KBM-7 (cell line): ENCODE data around the gene CNPY4.
"Not testable (repeated sequence)": the region's sequence is repeated elsewhere in the genome, so short reads cannot be mapped to it uniquely, and the experiment has no call there.

ENCODE experiments used
- DNase-seq: peaks from one replicate; pipeline ENCODE4 v3.0.0-alpha.2; 2015
- in situ Hi-C: fragments of 300-500 bp; cut with MboI; formaldehyde crosslinking; loops from 2 replicates; pipeline ENCODE4 v1.14.3; 2020; ENCODE audit warnings: low sequenced_read_pairs, low pct_unique_long_range_greater_than_20kb, mixed read lengths

The CNPY4 gene

GRCh38 chr7:100137851-100138760, 18.7 kb downstream of the CNPY4 start:
- no peak for DNase-seq

GRCh38 chr7:100141555-100141949, 22.1 kb downstream of the CNPY4 start:
- in situ Hi-C loops = no loop called here
- no peak for DNase-seq

More at GRCh38 chr7:100137851-100138760, 18.7 kb downstream of the CNPY4 start:
- in situ Hi-C loops = no loop called here

- in situ Hi-C loops = no loop called here
- no peak for DNase-seq
Observed at GRCh38 chr7:100142461-100142860, 23.0 kb downstream of the CNPY4 start.

DNA sequence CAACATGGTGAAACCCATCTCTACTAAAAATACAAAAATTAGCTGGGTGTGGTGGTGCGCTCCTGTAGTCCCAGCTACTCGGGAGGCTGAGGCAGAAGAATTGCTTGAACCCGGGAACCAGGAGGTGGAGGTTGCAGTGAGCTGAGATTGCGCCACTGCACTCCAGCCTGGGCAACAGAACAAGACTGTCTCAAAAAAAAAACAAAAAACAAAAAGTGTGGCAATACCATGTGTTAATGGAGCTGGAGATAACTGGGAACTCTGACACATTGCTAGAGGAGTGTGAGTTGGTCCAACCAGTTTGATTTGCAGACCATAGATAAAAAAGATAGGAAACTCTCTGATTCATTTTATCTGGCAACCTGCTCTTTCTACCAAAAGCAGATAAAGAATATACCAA, 26.9 kb downstream of the CNPY4 start:
- in situ Hi-C loops, DNase-seq: not testable (repeated sequence)

DNA sequence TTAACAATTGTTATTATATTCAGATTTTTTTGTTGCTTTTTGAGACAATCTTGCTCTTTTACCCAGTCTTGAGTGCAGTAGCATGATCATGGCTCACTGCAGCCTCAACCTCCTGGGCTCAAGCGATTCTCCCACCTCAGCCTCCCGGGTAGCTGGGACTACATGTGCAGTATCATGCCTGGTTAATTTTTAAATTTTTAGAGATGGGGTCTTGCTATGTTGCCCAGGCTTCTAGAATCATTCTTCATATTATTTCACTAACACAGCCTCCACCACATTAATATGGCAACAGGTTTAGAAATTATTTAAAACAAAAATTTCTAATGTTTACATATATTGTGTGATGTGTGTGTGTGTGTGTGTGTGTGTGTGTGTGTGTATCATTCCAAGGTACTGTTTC, 27.8 kb downstream of the CNPY4 start:
- no peak for DNase-seq
- in situ Hi-C loops = no loop called here

DNA sequence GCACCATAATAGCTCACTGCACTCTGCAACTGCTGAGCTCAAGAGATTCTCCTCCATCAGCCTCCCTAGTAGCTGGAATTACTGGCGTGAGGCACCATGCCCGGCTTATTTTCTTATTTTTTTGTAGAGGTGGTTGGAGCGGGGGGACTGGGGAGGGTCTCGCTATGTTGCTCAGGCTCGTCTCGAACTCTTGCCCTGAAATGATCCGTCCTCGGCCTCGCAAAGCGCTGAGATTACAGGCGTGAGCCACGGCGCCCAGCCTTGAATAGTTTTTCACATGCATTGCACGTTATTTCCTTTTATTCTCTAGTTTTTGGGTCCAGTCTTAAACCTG, 28.8 kb downstream of the CNPY4 start:
- in situ Hi-C loops = no loop called here
- no peak for DNase-seq

- DNase-seq = peak; percentile 98
- in situ Hi-C loops = no loop called here
Observed at GRCh38 chr7:100148559-100149328, 29.3 kb downstream of the CNPY4 start, which contains the start of gene LAMTOR4. Gene LAMTOR4 (plus strand): TSS chr7:100148918. CDS start chr7:100148973, 55 bp downstream.

- peak; percentile 85 for DNase-seq
- in situ Hi-C loops = no loop called here
Observed at GRCh38 chr7:100152404-100152803, 33.0 kb downstream of the CNPY4 start.

GRCh38 chr7:100152937-100153666, 33.7 kb downstream of the CNPY4 start:
- DNase-seq = no peak
- in situ Hi-C loops = no loop called here

DNA sequence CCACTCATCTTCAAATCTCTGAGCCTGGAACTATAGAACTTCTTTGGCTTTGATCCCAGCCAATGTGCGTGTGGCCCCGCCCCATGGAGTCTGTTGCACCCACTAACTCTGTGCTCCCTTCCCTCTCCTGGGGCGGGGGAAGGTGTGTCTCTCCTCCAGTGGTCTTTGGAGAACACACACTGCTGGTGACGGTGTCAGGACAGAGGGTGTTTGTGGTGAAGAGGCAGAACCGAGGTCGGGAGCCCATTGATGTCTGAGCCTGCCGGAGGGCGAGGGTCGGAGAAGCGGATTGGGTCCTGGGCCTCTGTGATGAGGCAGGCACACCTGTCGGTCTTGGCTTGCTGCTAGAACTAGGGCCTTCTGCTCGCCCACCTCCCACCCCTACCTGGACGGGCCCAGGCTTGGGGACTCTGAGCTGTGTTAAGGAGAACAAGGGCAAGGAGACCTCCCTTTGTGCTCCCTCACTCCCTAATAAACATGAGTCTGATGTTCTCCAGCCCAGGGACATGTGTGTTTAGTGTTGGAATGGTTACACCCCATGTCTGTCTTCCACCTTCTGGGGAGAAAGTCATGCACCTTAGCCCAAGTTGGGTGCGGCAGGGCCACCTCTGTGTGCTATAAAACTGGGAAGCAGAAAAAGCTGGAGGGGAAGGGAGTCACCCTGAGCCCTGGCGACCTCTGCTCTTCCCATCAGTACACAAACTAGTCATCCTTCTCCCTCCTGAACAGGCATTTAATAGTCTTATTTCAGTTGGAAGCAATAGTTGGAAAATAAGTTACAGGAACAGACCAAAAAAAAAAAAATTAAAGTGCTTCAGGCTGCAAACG, 34.5 kb downstream of the CNPY4 start:
- in situ Hi-C loops = no loop called here
- no peak for DNase-seq

- in situ Hi-C loops = no loop called here
- DNase-seq = no peak
Observed at GRCh38 chr7:100154651-100155491, 35.4 kb downstream of the CNPY4 start.

GRCh38 chr7:100155553-100156317, 36.3 kb downstream of the CNPY4 start:
- in situ Hi-C loops = no loop called here
- no peak for DNase-seq

GRCh38 chr7:100156331-100157068, 37.1 kb downstream of the CNPY4 start:
- peak; percentile 72 for DNase-seq
- in situ Hi-C loops = no loop called here

DNA sequence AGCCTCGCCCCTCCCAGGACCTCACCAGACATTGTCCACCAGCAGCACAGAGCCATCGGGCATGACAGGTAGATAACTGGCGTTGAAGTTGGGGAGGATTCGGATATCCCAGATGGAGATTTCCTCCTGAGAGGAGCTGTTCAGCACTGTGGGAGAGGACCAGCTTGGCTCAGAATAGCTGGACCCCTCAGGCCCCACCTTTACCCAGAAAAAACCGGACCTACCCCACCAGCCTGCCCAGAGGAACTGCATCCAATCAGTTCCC, 37.6 kb downstream of the CNPY4 start:
- in situ Hi-C loops = no loop called here

DNA sequence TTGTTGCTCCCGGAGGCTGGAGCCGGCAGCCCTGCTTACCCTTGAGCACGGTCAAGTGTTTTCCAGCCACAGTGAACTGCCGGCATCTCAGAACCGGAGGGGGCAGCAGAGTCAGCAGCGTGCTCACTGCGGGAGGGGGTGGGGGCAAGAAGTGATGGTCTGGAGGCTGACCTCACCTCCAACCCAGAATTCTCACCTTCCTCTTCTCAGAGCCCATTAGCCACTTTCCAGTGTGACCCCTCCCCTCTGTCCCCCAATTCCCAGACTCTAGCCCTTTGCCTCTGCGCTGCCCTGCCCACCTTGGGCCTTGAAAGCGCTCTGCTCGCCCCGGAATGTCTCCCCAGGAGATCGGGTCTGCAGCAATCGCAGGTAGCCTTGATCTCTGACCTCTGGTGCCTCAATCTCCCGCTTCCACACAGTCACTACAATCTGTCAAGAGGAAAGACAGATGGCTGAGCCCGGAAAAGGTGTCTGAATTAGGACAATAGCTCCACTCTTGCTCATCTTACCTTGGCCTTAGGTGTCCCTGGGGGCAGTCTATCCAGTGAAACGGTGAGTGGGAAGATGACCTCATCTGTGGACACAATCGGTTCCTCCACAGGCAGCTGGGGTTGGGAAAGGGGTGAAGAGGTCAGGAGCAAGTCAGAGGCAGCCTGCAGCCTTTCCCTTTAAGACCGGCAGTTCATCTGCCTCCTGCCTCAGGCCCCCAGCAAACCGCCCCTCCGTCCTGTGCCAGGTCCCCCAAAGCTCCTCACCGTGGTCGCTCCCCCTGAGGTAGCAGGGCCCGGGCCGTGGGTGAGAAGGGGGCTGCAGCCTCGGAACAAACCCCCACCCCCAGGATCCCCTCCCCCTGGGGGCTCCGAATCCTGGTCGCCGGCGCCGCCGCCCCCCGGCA, 38.1 kb downstream of the CNPY4 start:
- DNase-seq = no peak
- in situ Hi-C loops = no loop called here

More for the DNA sequence above, 37.6 kb downstream of the CNPY4 start:
- DNase-seq = no peak
